MM.1S (cell line): ENCODE data around the gene GAK.

Source experiments
- CTCF ChIP-seq: fragments of 300-600 bp; sonication (generic); IDR thresholded peaks from 2 replicates; pipeline ENCODE4 v1.5.1; 2016; ENCODE audit warnings: antibody characterized with exemption, low read length, mixed read lengths
- EZH2 ChIP-seq: fragments of 300-600 bp; sonication (generic); optimal IDR thresholded peaks from 2 replicates; pipeline ENCODE3; 2017; ENCODE audit warnings: low read depth, mild to moderate bottlenecking, antibody characterized with exemption, low read length, mixed read lengths
- EZH2phosphoT487 ChIP-seq: fragments of 300-600 bp; sonication (generic); IDR thresholded peaks from 2 replicates; pipeline ENCODE4 v1.6.1; 2018; ENCODE audit warnings: antibody characterized with exemption, low read length

GRCh38 chr4:845836-846251 is 86.3 kb downstream of the GAK start:
- TF ChIP-seq CTCF (no peak), EZH2 (no peak), EZH2phosphoT487 (no peak)
